ENCODE data around the gene ATP13A2.

ATP13A2 gene

DNA sequence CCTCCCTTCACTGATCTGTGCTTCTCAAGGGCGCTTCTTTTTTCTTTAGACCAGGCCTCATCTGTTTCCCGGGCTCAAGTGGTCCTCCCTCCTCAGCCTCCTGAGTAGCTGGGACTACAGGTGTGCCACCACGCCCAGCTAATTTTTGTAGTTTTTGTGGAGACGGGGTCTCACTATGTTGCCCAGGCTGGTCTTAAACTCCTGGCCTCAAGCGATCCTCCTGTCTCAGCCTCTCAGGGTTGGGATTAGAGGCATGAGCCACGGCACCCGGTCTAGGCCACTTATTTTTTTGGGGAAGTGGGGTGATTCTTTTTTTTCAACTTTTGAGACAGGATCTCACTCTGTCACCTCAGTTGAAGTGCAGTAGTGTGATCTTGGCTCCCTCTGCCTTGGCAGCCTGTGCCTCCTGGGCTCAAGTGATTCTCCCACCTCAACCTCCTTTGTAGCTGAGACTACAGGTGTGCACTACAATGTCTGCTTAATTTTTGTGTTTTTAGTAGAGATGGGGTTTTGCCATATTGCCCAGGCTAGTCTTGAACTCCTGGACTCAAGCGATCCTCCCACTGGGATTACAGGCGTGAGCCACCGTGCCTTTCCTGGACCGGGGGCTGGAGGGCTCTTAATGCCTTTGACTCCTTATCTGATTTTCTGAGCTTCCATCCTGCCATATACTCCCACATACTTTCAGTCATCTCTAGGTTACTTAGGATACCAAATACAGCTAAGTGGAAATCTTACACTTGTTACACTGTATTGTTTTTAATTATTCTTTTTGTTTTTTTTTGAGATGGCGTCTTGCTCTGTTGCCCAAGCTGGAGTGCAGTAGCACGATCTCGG is 50.2 kb downstream of the ATP13A2 start:
- peak overlapping the region; percentile 28 for H3K4me3 ChIP-seq (ENCODE audit: low read depth, low read length)
- in situ Hi-C loops (cut with HindIII; ENCODE audit: low sequenced_read_pairs) = no loop called here
- TF ChIP-seq, protein P1, sequence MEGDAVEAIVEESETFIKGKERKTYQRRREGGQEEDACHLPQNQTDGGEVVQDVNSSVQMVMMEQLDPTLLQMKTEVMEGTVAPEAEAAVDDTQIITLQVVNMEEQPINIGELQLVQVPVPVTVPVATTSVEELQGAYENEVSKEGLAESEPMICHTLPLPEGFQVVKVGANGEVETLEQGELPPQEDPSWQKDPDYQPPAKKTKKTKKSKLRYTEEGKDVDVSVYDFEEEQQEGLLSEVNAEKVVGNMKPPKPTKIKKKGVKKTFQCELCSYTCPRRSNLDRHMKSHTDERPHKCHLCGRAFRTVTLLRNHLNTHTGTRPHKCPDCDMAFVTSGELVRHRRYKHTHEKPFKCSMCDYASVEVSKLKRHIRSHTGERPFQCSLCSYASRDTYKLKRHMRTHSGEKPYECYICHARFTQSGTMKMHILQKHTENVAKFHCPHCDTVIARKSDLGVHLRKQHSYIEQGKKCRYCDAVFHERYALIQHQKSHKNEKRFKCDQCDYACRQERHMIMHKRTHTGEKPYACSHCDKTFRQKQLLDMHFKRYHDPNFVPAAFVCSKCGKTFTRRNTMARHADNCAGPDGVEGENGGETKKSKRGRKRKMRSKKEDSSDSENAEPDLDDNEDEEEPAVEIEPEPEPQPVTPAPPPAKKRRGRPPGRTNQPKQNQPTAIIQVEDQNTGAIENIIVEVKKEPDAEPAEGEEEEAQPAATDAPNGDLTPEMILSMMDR (IDR thresholded peaks at IDR 0.05; ENCODE audit: low read depth, low read length, missing control alignments) = no peak
- DNase-seq (ENCODE audit: low read depth) = no peak

DNA sequence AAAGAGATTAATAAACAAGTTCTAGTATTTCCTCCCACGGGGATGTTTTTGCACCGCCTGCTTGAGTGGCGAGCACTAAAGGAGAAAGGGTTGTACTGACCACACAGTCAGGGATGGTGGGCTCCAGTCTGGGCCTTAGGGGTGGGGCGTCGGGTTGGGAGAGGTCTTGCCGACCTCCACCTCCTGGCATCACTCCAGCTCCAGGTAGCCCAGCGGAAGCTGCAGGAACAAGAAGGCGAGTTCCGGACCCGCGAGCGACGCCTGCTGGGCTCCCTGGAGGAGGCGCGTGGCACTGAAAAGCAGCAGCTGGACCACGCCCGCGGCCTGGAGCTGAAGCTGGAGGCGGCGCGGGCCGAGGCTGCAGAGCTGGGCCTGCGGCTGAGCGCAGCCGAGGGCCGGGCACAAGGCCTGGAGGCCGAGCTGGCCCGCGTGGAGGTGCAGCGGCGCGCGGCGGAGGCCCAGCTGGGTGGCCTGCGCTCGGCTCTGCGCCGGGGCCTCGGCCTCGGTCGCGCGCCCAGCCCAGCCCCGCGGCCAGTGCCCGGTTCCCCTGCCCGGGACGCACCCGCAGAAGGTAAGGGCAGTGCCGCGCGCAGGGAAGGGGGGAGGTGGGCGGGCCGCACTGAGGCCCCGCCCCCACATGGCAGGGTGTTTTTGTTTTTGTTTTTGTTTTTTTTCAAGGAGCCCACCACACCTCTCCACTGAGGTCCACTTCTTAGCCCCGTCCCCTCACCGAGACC is 51.0 kb downstream of the ATP13A2 start:
- in situ Hi-C loops (cut with HindIII; ENCODE audit: low sequenced_read_pairs) = no loop called here
- DNase-seq (ENCODE audit: low read depth) = no peak
- H3K4me3 ChIP-seq (ENCODE audit: low read depth, low read length) = peak overlapping the region; percentile 28
- TF ChIP-seq, protein P1 (IDR thresholded peaks at IDR 0.05; ENCODE audit: low read depth, low read length, missing control alignments) = peak; percentile 67

DNA sequence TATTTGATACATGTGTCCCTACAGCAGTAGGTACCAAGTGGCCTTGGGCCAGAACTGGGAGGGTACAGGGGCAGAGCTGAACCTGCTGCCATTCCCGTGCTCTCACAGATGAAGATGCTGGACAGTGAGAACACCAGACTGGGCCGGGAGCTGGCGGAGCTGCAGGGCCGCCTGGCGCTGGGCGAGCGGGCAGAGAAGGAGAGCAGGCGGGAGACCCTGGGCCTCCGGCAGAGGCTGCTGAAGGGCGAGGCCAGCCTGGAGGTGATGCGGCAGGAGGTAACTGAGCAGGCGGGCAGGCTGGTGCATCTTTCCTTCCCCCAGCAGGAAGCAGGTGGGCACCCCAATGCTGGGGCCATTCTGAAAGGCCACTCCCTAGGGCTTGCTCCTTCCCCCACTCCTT is 53.3 kb downstream of the ATP13A2 start:
- DNase-seq (ENCODE audit: low read depth) = no peak
- TF ChIP-seq, protein P1 (IDR thresholded peaks at IDR 0.05; ENCODE audit: low read depth, low read length, missing control alignments) = no peak
- no peak overlapping the region for H3K4me3 ChIP-seq (ENCODE audit: low read depth, low read length)
- in situ Hi-C loops (cut with HindIII; ENCODE audit: low sequenced_read_pairs) = no loop called here

DNA sequence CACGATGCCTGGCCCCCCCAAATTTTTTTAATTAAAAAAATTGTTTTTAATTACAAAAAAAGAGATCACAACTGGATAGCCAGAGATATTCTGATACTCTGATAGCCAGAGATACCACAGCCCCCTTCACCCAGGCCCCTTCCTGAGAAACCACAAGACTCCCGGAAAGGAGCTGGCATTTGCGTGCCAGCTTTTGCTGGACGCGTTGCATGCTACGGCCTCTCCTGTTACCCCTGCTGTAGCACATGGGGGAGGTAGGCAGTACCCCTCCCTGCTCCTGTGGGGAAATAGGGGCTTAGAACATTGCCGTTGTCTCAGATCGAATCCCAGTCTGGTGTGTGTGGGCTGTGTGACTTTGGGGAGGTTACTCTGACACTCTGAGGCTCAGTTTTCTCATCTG is 54.0 kb downstream of the ATP13A2 start:
- no peak for DNase-seq (ENCODE audit: low read depth)
- TF ChIP-seq, protein P1 (IDR thresholded peaks at IDR 0.05; ENCODE audit: low read depth, low read length, missing control alignments) = no peak
- in situ Hi-C loops (cut with HindIII; ENCODE audit: low sequenced_read_pairs) = no loop called here
- H3K4me3 ChIP-seq (ENCODE audit: low read depth, low read length) = no peak overlapping the region

DNA sequence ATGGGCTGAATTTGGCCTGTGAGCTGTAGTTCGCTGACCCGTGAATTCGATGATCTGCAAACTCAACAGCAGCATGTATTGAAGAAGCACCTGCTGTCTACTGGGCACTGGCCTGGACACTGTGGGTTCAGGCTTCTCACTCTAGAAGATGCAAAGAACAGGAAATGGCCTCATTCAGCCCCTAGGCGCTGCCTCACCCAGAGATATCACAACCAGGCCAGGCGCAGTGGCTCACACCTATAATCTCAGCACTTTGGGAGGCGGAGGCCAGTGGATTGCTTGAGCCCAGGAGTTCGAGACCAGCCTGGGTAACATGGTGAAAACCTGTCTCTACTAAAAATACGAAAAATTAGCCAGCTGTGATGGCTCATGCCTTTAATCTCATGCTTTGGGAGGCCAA is 55.0 kb downstream of the ATP13A2 start:
- TF ChIP-seq, protein P1 (IDR thresholded peaks at IDR 0.05; ENCODE audit: low read depth, low read length, missing control alignments) = no peak
- in situ Hi-C loops (cut with HindIII; ENCODE audit: low sequenced_read_pairs) = no loop called here
- H3K4me3 ChIP-seq (ENCODE audit: low read depth, low read length) = no peak overlapping the region
- no peak for DNase-seq (ENCODE audit: low read depth)

DNA sequence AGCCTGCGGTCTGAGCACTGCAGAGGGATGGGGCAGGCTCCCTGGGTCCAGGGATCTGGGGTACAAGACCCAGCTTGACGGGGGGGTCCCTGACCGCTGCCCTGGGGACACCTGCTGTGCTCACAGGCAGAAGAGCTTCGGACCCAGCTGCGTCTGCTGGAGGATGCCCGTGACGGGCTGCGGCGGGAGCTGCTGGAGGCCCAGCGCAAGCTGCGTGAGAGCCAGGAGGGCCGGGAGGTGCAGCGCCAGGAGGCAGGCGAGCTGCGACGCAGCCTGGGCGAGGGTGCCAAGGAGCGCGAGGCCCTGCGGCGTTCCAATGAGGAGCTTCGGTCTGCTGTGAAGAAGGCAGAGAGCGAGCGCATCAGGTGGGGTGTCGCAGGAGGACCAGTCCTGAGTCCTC is 56.5 kb downstream of the ATP13A2 start:
- TF ChIP-seq, protein P1 (IDR thresholded peaks at IDR 0.05; ENCODE audit: low read depth, low read length, missing control alignments) = no peak
- in situ Hi-C loops (cut with HindIII; ENCODE audit: low sequenced_read_pairs) = no loop called here

More for the DNA sequence above, 56.5 kb downstream of the ATP13A2 start:
- no peak for DNase-seq (ENCODE audit: low read depth)
- no peak overlapping the region for H3K4me3 ChIP-seq (ENCODE audit: low read depth, low read length)

Data from astrocyte of the cerebellum (primary cell).